Measurements from ENCODE around the gene CACNA2D1.

CACNA2D1 gene

DNA sequence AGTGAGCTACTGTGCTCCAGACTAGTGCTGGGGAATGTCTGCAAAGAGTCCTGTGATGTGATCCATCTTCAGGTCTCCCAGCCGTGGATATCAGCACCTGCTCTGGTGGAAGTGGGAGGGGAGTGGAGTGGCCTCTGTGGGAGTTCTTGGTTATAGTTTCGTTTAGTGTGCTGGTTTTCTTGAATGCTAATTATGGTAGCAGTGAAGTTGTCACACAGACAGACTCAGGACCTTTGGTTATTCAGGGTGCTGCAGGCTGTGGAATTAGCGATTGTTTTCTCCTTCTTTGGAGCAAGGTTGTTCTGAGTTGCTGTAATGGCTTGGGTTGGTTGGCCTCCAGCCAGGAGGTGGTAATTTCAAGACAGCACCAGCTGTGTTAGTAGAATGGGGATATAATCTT, 541.0 kb downstream of the CACNA2D1 start:
- no peak for DNase-seq (ENCODE audit: low read depth in 2 of 3, low spot score in 1 of 3)
